ENCODE results near the gene CCDC121. TPM values are rescaled to one million over a fixed set of nuclear protein-coding genes. Genes with fewer than 3 reads are reported as not detected.

Gene CCDC121
- total and polyA plus RNA-seq, 9 donors: 5.5 to 7.0 (median 6.6) TPM

- peaks cover 30% of the 10 kb centered on the region for H3K36me3 ChIP-seq (ENCODE audit: control insufficient read depth, insufficient read depth, low read length)
- peaks cover 16% of the 10 kb centered on the region for H3K4me1 ChIP-seq (ENCODE audit: control insufficient read depth, insufficient read depth, low read length)
- no CpG with 5 or more reads among the region's 1 CpG for WGBS (ENCODE audit: insufficient coverage)
- no peak overlapping the region for H3K4me3 ChIP-seq (ENCODE audit: low read length)
- H3K9me3 ChIP-seq (replicated peaks; ENCODE audit: control insufficient read depth, low read depth, low read length): no peaks in the 10 kb centered on the region
- no peak overlapping the region for H3K27ac ChIP-seq (ENCODE audit: low read length)
- no peaks in the 10 kb centered on the region for H3K27me3 ChIP-seq (ENCODE audit: control insufficient read depth, insufficient read depth, low read length)
- no peak for DNase-seq
These were observed 32.6 kb upstream of the CCDC121 start for GRCh38 chr2:27661371-27661770.

DNA sequence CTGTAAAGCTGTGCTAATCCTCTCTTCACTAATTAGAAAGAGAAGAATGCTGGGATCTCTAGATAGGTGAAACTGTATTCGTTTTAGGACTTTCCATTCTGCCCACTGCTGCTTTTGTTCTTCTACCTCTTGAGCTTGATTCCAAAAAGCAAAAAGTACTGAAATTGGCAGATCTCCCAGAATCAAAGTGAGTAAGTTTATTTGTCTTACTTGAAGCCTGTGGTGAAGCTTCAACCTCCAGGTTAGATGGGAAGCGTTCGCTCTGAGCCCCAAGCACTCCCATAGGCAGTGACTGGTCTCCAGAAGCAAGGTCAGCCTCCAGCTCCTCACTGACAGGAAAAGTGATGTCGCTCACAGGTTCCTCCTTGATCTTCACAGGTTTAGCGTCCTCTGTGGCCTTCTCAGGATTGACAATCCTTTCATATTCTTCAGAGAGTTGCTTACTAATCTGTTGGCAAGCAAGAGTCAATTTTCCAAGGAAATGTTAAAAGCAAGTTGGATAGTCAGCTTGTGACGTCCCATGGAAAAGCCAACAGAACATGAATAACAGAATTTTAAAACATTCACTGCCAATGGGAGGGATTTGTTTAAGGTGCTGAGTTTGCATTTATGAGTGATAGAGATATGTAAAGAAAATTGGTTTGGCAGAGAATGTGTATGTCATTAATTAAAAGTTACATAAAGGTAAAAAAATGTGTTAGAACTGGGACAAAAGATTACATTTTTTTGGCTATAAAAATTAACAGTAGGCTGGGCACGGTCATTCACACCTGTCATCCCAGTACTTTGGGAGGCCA lies 26.5 kb upstream of the CCDC121 start:
- Histone ChIP-seq H3K27me3 (ENCODE audit: control insufficient read depth, insufficient read depth, low read length) (no peaks in the 10 kb centered on the region), H3K27ac (ENCODE audit: low read length) (no peak overlapping the region), H3K36me3 (ENCODE audit: control insufficient read depth, insufficient read depth, low read length) (peaks cover 62% of the 10 kb centered on the region), H3K4me1 (ENCODE audit: control insufficient read depth, insufficient read depth, low read length) (no peaks in the 10 kb centered on the region), H3K4me3 (ENCODE audit: low read length) (no peak overlapping the region), H3K9me3 (replicated peaks; ENCODE audit: control insufficient read depth, low read depth, low read length) (no peaks in the 10 kb centered on the region)
- 86% methylated on average over 4 of the region's 7 CpGs for WGBS (ENCODE audit: insufficient coverage)
- DNase-seq: no peak

GRCh38 chr2:27653397-27653796 lies 24.6 kb upstream of the CCDC121 start:
- H3K27me3 ChIP-seq (ENCODE audit: control insufficient read depth, insufficient read depth, low read length): no peaks in the 10 kb centered on the region
- H3K27ac ChIP-seq (ENCODE audit: low read length): no peak overlapping the region
- no peaks in the 10 kb centered on the region for H3K4me1 ChIP-seq (ENCODE audit: control insufficient read depth, insufficient read depth, low read length)
- DNase-seq: no peak
- H3K36me3 ChIP-seq (ENCODE audit: control insufficient read depth, insufficient read depth, low read length): peaks cover 64% of the 10 kb centered on the region
- H3K4me3 ChIP-seq (ENCODE audit: low read length): no peak overlapping the region
- 100% methylated on average over 2 of the region's 2 CpGs for WGBS (ENCODE audit: insufficient coverage)
- H3K9me3 ChIP-seq (replicated peaks; ENCODE audit: control insufficient read depth, low read depth, low read length): no peaks in the 10 kb centered on the region

DNA sequence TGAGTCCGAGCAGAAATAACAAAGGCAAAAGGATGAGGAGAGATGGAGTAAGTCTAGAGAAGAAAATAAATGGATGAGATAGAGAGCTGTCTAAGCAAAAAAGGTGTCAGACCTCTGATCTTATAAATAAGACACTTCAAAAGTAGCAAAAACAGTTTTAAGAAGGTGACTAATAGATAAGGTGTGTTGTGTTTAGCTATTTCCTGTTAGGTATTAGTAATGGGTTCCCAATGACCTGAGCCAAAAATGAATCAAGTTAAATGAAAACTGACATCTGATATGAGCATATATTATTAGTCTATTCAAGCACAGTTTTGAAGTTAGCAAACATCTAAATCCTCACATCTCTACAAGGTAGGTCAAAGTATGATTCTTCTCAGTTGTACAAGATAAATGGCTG lies 24.0 kb upstream of the CCDC121 start:
- Histone ChIP-seq H3K4me1 (ENCODE audit: control insufficient read depth, insufficient read depth, low read length) (no peaks in the 10 kb centered on the region), H3K36me3 (ENCODE audit: control insufficient read depth, insufficient read depth, low read length) (peaks cover 70% of the 10 kb centered on the region), H3K27ac (ENCODE audit: low read length) (no peak overlapping the region), H3K27me3 (ENCODE audit: control insufficient read depth, insufficient read depth, low read length) (no peaks in the 10 kb centered on the region), H3K9me3 (replicated peaks; ENCODE audit: control insufficient read depth, low read depth, low read length) (no peaks in the 10 kb centered on the region), H3K4me3 (ENCODE audit: low read length) (no peak overlapping the region)
- no peak for DNase-seq
- 80% methylated on average over 1 of the region's 1 CpG for WGBS (ENCODE audit: insufficient coverage)

GRCh38 chr2:27652341-27652740 lies 23.5 kb upstream of the CCDC121 start:
- no peaks in the 10 kb centered on the region for H3K27me3 ChIP-seq (ENCODE audit: control insufficient read depth, insufficient read depth, low read length)
- H3K4me3 ChIP-seq (ENCODE audit: low read length): no peak overlapping the region
- no peaks in the 10 kb centered on the region for H3K9me3 ChIP-seq (replicated peaks; ENCODE audit: control insufficient read depth, low read depth, low read length)
- peaks cover 68% of the 10 kb centered on the region for H3K36me3 ChIP-seq (ENCODE audit: control insufficient read depth, insufficient read depth, low read length)
- H3K4me1 ChIP-seq (ENCODE audit: control insufficient read depth, insufficient read depth, low read length): no peaks in the 10 kb centered on the region
- H3K27ac ChIP-seq (ENCODE audit: low read length): no peak overlapping the region
- no peak for DNase-seq

GRCh38 chr2:27651056-27651455 lies 22.2 kb upstream of the CCDC121 start:
- Histone ChIP-seq H3K27ac (ENCODE audit: low read length) (no peak overlapping the region), H3K4me1 (ENCODE audit: control insufficient read depth, insufficient read depth, low read length) (no peaks in the 10 kb centered on the region), H3K36me3 (ENCODE audit: control insufficient read depth, insufficient read depth, low read length) (peaks cover 63% of the 10 kb centered on the region), H3K9me3 (replicated peaks; ENCODE audit: control insufficient read depth, low read depth, low read length) (no peaks in the 10 kb centered on the region), H3K27me3 (ENCODE audit: control insufficient read depth, insufficient read depth, low read length) (no peaks in the 10 kb centered on the region), H3K4me3 (ENCODE audit: low read length) (no peak overlapping the region)
- 38% methylated on average over 2 of the region's 4 CpGs for WGBS (ENCODE audit: insufficient coverage)
- no peak for DNase-seq

- no peaks in the 10 kb centered on the region for H3K27me3 ChIP-seq (ENCODE audit: control insufficient read depth, insufficient read depth, low read length)
- no peak overlapping the region for H3K4me3 ChIP-seq (ENCODE audit: low read length)
- no peak for DNase-seq
- H3K9me3 ChIP-seq (replicated peaks; ENCODE audit: control insufficient read depth, low read depth, low read length): no peaks in the 10 kb centered on the region
- no peak overlapping the region for H3K27ac ChIP-seq (ENCODE audit: low read length)
- peaks cover 44% of the 10 kb centered on the region for H3K36me3 ChIP-seq (ENCODE audit: control insufficient read depth, insufficient read depth, low read length)
- 92% methylated on average over 2 of the region's 4 CpGs for WGBS (ENCODE audit: insufficient coverage)
- no peaks in the 10 kb centered on the region for H3K4me1 ChIP-seq (ENCODE audit: control insufficient read depth, insufficient read depth, low read length)
These were observed 18.9 kb upstream of the CCDC121 start for GRCh38 chr2:27647737-27648136.

- no peak overlapping the region for H3K27ac ChIP-seq (ENCODE audit: low read length)
- peaks cover 43% of the 10 kb centered on the region for H3K36me3 ChIP-seq (ENCODE audit: control insufficient read depth, insufficient read depth, low read length)
- no peaks in the 10 kb centered on the region for H3K27me3 ChIP-seq (ENCODE audit: control insufficient read depth, insufficient read depth, low read length)
- H3K9me3 ChIP-seq (replicated peaks; ENCODE audit: control insufficient read depth, low read depth, low read length): no peaks in the 10 kb centered on the region
- no peak overlapping the region for H3K4me3 ChIP-seq (ENCODE audit: low read length)
- no peak for DNase-seq
- no peaks in the 10 kb centered on the region for H3K4me1 ChIP-seq (ENCODE audit: control insufficient read depth, insufficient read depth, low read length)
These were observed 18.5 kb upstream of the CCDC121 start for GRCh38 chr2:27647289-27647688.

DNA sequence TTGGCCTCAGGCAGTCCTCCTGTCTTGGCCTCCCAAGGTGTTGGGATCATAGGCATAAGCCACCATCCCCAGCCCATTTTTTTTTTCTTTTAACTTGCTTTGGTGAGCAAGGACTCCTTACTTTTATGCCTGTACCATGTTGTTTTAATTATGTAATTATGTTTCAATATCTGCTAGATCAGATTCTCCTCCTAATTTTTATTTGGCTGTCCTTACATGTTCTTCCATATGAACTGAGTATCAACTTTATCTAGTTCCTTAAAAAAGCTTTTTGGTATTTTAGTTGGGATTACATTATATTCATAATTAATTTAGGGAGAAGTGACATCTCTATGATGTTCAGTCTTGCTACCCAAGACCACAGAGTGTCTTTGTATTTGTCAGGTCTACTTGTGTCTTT lies 16.4 kb upstream of the CCDC121 start:
- H3K27me3 ChIP-seq (ENCODE audit: control insufficient read depth, insufficient read depth, low read length): no peaks in the 10 kb centered on the region
- no peaks in the 10 kb centered on the region for H3K4me1 ChIP-seq (ENCODE audit: control insufficient read depth, insufficient read depth, low read length)
- no peak overlapping the region for H3K27ac ChIP-seq (ENCODE audit: low read length)
- peaks cover 39% of the 10 kb centered on the region for H3K36me3 ChIP-seq (ENCODE audit: control insufficient read depth, insufficient read depth, low read length)
- H3K4me3 ChIP-seq (ENCODE audit: low read length): no peak overlapping the region
- no peaks in the 10 kb centered on the region for H3K9me3 ChIP-seq (replicated peaks; ENCODE audit: control insufficient read depth, low read depth, low read length)
- no peak for DNase-seq

- no peaks in the 10 kb centered on the region for H3K4me1 ChIP-seq (ENCODE audit: control insufficient read depth, insufficient read depth, low read length)
- no peak overlapping the region for H3K27ac ChIP-seq (ENCODE audit: low read length)
- no peak overlapping the region for H3K4me3 ChIP-seq (ENCODE audit: low read length)
- no peaks in the 10 kb centered on the region for H3K27me3 ChIP-seq (ENCODE audit: control insufficient read depth, insufficient read depth, low read length)
- no peaks in the 10 kb centered on the region for H3K9me3 ChIP-seq (replicated peaks; ENCODE audit: control insufficient read depth, low read depth, low read length)
- H3K36me3 ChIP-seq (ENCODE audit: control insufficient read depth, insufficient read depth, low read length): peaks cover 44% of the 10 kb centered on the region
- no peak for DNase-seq
- 100% methylated on average over 1 of the region's 2 CpGs for WGBS (ENCODE audit: insufficient coverage)
These were observed 12.0 kb upstream of the CCDC121 start for GRCh38 chr2:27640722-27641245.

- H3K27ac ChIP-seq (ENCODE audit: low read length): no peak overlapping the region
- peaks cover 51% of the 10 kb centered on the region for H3K36me3 ChIP-seq (ENCODE audit: control insufficient read depth, insufficient read depth, low read length)
- no peaks in the 10 kb centered on the region for H3K9me3 ChIP-seq (replicated peaks; ENCODE audit: control insufficient read depth, low read depth, low read length)
- H3K4me1 ChIP-seq (ENCODE audit: control insufficient read depth, insufficient read depth, low read length): no peaks in the 10 kb centered on the region
- no peaks in the 10 kb centered on the region for H3K27me3 ChIP-seq (ENCODE audit: control insufficient read depth, insufficient read depth, low read length)
- H3K4me3 ChIP-seq (ENCODE audit: low read length): no peak overlapping the region
- no CpG with 5 or more reads among the region's 3 CpGs for WGBS (ENCODE audit: insufficient coverage)
- DNase-seq: no peak
These were observed 9.9 kb upstream of the CCDC121 start for GRCh38 chr2:27638709-27639108.
